Measurements from ENCODE around the gene RASA2.

- TF ChIP-seq, protein P1, sequence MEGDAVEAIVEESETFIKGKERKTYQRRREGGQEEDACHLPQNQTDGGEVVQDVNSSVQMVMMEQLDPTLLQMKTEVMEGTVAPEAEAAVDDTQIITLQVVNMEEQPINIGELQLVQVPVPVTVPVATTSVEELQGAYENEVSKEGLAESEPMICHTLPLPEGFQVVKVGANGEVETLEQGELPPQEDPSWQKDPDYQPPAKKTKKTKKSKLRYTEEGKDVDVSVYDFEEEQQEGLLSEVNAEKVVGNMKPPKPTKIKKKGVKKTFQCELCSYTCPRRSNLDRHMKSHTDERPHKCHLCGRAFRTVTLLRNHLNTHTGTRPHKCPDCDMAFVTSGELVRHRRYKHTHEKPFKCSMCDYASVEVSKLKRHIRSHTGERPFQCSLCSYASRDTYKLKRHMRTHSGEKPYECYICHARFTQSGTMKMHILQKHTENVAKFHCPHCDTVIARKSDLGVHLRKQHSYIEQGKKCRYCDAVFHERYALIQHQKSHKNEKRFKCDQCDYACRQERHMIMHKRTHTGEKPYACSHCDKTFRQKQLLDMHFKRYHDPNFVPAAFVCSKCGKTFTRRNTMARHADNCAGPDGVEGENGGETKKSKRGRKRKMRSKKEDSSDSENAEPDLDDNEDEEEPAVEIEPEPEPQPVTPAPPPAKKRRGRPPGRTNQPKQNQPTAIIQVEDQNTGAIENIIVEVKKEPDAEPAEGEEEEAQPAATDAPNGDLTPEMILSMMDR (IDR thresholded peaks at IDR 0.05; ENCODE audit: poor library complexity), result no peak
- TF ChIP-seq EZH2phosphoT487 (IDR thresholded peaks at IDR 0.05; ENCODE audit: low read depth, severe bottlenecking, unreplicated experiment) (no peak), EZH2 (IDR thresholded peaks at IDR 0.05; ENCODE audit: borderline replicate concordance) (no peak)
Measured at GRCh38 chr3:141653847-141654246, 167.0 kb downstream of the RASA2 start.

All from hepatocyte (in vitro differentiated cells).